Measurements from ENCODE around the gene PARD6A. TPM values are rescaled to one million over a fixed set of nuclear protein-coding genes. Genes with fewer than 3 reads are reported as not detected.

Gene PARD6A
- polyA plus RNA-seq, 1 donor (not counting 4 experiments of a cell fraction or from before 2014, with no cell fraction given): 0.20 TPM

DNA sequence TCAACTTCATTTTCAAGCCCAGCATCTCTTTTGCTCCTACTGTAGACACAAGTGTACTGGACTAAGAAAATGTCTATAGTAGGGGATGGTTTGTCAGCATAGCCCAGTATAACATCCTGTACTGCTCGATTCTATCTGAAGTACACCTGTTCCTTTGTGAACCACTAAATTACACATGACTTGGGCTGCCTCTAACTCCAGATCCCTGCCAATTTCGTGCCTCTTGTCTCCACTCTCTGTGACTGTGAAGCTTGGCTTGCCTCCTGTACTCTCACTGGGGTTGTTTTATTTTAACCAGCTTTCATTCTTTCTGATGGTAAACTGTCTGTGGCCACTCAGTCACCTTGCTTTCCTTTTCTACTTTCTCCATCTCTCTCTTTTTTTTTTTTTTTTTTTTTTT, 33.9 kb downstream of the PARD6A start:
- Histone ChIP-seq H3K36me3 (ENCODE audit: control insufficient read depth in 2 of 2, extremely low read depth in 1 of 2, insufficient read depth in 2 of 2, low read length in 2 of 2) (peaks cover 2 to 3% of the 10 kb centered on the region in 2 experiments), H3K4me2 (ENCODE audit: control insufficient read depth, extremely low read depth, insufficient read depth, low read depth, low read length) (no peak overlapping the region), H3K9me3 (ENCODE audit: control insufficient read depth, low read depth, low read length) (no peaks in the 10 kb centered on the region), H3K79me2 (ENCODE audit: control insufficient read depth, insufficient read depth, low read length) (peaks cover 25% of the 10 kb centered on the region), H3K27me3 (ENCODE audit: control insufficient read depth, extremely low read depth, insufficient read depth, low read length) (no peaks in the 10 kb centered on the region), H3K9ac (ENCODE audit: control insufficient read depth, extremely low read depth, insufficient read depth, low read length) (no peak overlapping the region), H2AFZ (ENCODE audit: control insufficient read depth, low read length) (no peak overlapping the region), H4K20me1 (ENCODE audit: control insufficient read depth, extremely low read depth, insufficient read depth, low read length) (peaks cover 3% of the 10 kb centered on the region), H3K4me3 (ENCODE audit: control insufficient read depth in 2 of 3, extremely low read depth in 1 of 3, insufficient read depth in 2 of 3, low read depth in 1 of 3, low read length in 3 of 3) (no peak overlapping the region), H3K9me1 (ENCODE audit: control insufficient read depth, extremely low read depth, insufficient read depth, low read length) (no peaks in the 10 kb centered on the region), H3K27ac (ENCODE audit: control insufficient read depth, insufficient read depth, low read length) (no peak overlapping the region), H3K4me1 (ENCODE audit: control insufficient read depth, extremely low read depth, insufficient read depth, low read length) (peaks cover 10% of the 10 kb centered on the region)
- DNase-seq (ENCODE audit: low read depth, low spot score): no peak
- TF ChIP-seq, protein P1, sequence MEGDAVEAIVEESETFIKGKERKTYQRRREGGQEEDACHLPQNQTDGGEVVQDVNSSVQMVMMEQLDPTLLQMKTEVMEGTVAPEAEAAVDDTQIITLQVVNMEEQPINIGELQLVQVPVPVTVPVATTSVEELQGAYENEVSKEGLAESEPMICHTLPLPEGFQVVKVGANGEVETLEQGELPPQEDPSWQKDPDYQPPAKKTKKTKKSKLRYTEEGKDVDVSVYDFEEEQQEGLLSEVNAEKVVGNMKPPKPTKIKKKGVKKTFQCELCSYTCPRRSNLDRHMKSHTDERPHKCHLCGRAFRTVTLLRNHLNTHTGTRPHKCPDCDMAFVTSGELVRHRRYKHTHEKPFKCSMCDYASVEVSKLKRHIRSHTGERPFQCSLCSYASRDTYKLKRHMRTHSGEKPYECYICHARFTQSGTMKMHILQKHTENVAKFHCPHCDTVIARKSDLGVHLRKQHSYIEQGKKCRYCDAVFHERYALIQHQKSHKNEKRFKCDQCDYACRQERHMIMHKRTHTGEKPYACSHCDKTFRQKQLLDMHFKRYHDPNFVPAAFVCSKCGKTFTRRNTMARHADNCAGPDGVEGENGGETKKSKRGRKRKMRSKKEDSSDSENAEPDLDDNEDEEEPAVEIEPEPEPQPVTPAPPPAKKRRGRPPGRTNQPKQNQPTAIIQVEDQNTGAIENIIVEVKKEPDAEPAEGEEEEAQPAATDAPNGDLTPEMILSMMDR (optimal IDR thresholded peaks at IDR 0.05 in 1 of 3, IDR thresholded peaks at IDR 0.05 in 1 of 3, conservative IDR thresholded peaks at IDR 0.05 in 1 of 3; ENCODE audit: extremely low read depth in 1 of 3, insufficient read depth in 2 of 3, low read length in 3 of 3): no peak
- TF ChIP-seq EZH2 (IDR thresholded peaks at IDR 0.05; ENCODE audit: low read length): no peak
- dilution Hi-C loops (cut with MboI; ENCODE audit: extremely low pct_ligation_motif_present, low sequenced_read_pairs): no loop called here
- no peak for FAIRE-seq

DNA sequence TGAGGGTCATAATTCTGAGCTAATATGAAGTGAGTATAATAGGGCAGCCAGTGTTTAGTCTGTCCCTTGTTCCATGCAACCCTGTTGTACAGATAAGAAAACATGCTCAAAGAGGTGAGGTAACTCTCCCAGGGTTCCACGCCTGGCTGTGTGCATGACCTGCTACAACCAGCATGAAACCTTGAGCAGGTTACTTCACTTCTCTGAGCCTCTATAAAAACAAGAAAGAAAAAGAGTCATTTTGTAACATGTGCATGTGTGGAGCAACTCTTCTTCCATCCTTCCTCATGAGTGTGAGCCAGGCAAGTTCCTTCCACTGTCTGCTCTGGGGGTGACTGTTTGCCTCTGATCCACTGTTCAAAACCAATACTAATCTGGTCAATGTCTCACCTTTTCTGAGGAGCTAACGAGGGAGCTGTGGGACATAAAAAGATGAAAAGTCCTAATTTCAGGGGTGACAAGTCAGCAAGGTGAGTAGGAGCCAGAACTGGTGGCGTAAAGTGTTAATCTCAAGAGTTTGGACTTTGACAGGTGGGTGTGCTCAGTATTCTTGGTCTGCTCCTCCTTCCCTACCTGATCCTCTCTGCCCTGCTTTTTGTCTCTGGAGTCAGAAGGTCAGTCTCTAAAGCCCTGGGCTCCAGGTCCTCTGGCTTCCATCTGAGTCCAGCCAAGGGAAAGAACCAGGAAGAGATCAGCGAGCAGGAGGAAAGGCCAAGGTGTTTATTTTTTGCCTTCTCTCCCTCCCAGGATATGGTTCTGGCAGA, 36.8 kb downstream of the PARD6A start:
- no peaks in the 10 kb centered on the region for H3K9me3 ChIP-seq (ENCODE audit: control insufficient read depth, low read depth, low read length)
- H3K9ac ChIP-seq (ENCODE audit: control insufficient read depth, extremely low read depth, insufficient read depth, low read length): no peak overlapping the region
- H3K36me3 ChIP-seq (ENCODE audit: control insufficient read depth in 2 of 2, extremely low read depth in 1 of 2, insufficient read depth in 2 of 2, low read length in 2 of 2): peaks cover 3 to 4% of the 10 kb centered on the region in 2 experiments
- TF ChIP-seq EZH2 (IDR thresholded peaks at IDR 0.05; ENCODE audit: low read length): no peak
- TF ChIP-seq, protein P1 (optimal IDR thresholded peaks at IDR 0.05 in 1 of 3, IDR thresholded peaks at IDR 0.05 in 1 of 3, conservative IDR thresholded peaks at IDR 0.05 in 1 of 3; ENCODE audit: extremely low read depth in 1 of 3, insufficient read depth in 2 of 3, low read length in 3 of 3): no peak
- dilution Hi-C loops (cut with MboI; ENCODE audit: extremely low pct_ligation_motif_present, low sequenced_read_pairs): no loop called here
- H2AFZ ChIP-seq (ENCODE audit: control insufficient read depth, low read length): no peak overlapping the region
- H3K79me2 ChIP-seq (ENCODE audit: control insufficient read depth, insufficient read depth, low read length): peaks cover 36% of the 10 kb centered on the region
- DNase-seq (ENCODE audit: low read depth, low spot score): no peak
- H3K4me3 ChIP-seq (ENCODE audit: control insufficient read depth in 2 of 3, extremely low read depth in 1 of 3, insufficient read depth in 2 of 3, low read depth in 1 of 3, low read length in 3 of 3): no peak overlapping the region
- H3K9me1 ChIP-seq (ENCODE audit: control insufficient read depth, extremely low read depth, insufficient read depth, low read length): no peaks in the 10 kb centered on the region
- FAIRE-seq: no peak
- no peak overlapping the region for H3K27ac ChIP-seq (ENCODE audit: control insufficient read depth, insufficient read depth, low read length)
- H3K27me3 ChIP-seq (ENCODE audit: control insufficient read depth, extremely low read depth, insufficient read depth, low read length): no peaks in the 10 kb centered on the region
- H4K20me1 ChIP-seq (ENCODE audit: control insufficient read depth, extremely low read depth, insufficient read depth, low read length): peaks cover 3% of the 10 kb centered on the region
- peaks cover 10% of the 10 kb centered on the region for H3K4me1 ChIP-seq (ENCODE audit: control insufficient read depth, extremely low read depth, insufficient read depth, low read length)
- no peak overlapping the region for H3K4me2 ChIP-seq (ENCODE audit: control insufficient read depth, extremely low read depth, insufficient read depth, low read depth, low read length)

All from keratinocyte (primary cell).